PFSK-1 (cell line): Measurements from ENCODE around the gene CYTL1.

Source experiments
- FOXP2 ChIP-seq: optimal IDR thresholded peaks from 2 replicates; pipeline ENCODE3; 2011; ENCODE audit warnings: borderline replicate concordance, control low read depth, inconsistent platforms; ENCODE audit not compliant: insufficient read depth; ENCODE audit errors: extremely low read length, extremely low read depth
- POLR2AphosphoS5 ChIP-seq: IDR thresholded peaks from 2 replicates; pipeline ENCODE4 v1.6.1; 2012; ENCODE audit warnings: low read depth, mild to moderate bottlenecking, control low read depth, low read length, moderate library complexity
- SIN3A ChIP-seq: IDR thresholded peaks from 2 replicates; pipeline ENCODE4 v1.6.1; 2012; ENCODE audit warnings: mild to moderate bottlenecking, low read length, moderate library complexity, borderline replicate concordance; ENCODE audit not compliant: insufficient read depth
- TAF1 ChIP-seq: IDR thresholded peaks from 2 replicates; pipeline ENCODE4 v1.6.1; 2012; ENCODE audit warnings: low read length, control low read depth, borderline replicate concordance; ENCODE audit not compliant: insufficient read depth
- TF ChIP-seq, protein P1 (sequence below), 2 experiments: IDR thresholded peaks; 2 replicates each; pipeline versions ENCODE4 v1.6.1 to v1.8.0; 2011 to 2012; ENCODE audit warnings: low read depth in 2 of 2, low read length in 2 of 2, control low read depth in 1 of 2, inconsistent platforms in 1 of 2, mild to moderate bottlenecking in 1 of 2, moderate library complexity in 1 of 2; ENCODE audit not compliant: insufficient read depth in 1 of 2

The CYTL1 gene

GRCh38 chr4:5040856-5041620, 21.8 kb upstream of the CYTL1 start:
- TF ChIP-seq TAF1: no peak
- TF ChIP-seq, protein P1, sequence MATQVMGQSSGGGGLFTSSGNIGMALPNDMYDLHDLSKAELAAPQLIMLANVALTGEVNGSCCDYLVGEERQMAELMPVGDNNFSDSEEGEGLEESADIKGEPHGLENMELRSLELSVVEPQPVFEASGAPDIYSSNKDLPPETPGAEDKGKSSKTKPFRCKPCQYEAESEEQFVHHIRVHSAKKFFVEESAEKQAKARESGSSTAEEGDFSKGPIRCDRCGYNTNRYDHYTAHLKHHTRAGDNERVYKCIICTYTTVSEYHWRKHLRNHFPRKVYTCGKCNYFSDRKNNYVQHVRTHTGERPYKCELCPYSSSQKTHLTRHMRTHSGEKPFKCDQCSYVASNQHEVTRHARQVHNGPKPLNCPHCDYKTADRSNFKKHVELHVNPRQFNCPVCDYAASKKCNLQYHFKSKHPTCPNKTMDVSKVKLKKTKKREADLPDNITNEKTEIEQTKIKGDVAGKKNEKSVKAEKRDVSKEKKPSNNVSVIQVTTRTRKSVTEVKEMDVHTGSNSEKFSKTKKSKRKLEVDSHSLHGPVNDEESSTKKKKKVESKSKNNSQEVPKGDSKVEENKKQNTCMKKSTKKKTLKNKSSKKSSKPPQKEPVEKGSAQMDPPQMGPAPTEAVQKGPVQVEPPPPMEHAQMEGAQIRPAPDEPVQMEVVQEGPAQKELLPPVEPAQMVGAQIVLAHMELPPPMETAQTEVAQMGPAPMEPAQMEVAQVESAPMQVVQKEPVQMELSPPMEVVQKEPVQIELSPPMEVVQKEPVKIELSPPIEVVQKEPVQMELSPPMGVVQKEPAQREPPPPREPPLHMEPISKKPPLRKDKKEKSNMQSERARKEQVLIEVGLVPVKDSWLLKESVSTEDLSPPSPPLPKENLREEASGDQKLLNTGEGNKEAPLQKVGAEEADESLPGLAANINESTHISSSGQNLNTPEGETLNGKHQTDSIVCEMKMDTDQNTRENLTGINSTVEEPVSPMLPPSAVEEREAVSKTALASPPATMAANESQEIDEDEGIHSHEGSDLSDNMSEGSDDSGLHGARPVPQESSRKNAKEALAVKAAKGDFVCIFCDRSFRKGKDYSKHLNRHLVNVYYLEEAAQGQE (IDR thresholded peaks at IDR 0.05; ENCODE audit: insufficient read depth in 1 of 2, low read depth in 2 of 2, low read length in 2 of 2): no peak
- no peak for TF ChIP-seq SIN3A
- TF ChIP-seq POLR2AphosphoS5: no peak
- TF ChIP-seq FOXP2: no peak

DNA sequence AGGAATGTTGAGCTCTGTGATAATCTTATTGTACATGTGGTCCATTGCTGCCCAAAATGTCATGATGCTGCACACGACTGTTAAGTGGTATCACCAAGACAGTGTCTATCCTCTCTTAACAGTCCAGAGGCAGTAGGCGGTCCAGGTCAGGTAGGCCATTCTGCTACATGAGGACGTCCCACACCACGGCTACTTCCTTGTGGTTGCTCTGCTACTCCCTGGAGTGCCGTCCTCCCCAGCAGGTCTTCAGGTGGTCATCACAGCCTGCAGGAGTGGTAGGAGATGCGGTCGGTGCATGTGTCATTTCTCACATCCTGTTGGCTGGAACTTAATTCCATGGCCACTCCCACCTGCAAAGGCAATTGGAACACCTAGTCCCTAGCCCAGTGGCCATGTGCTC, 20.5 kb upstream of the CYTL1 start:
- TF ChIP-seq, protein P1 (IDR thresholded peaks at IDR 0.05; ENCODE audit: insufficient read depth in 1 of 2, low read depth in 2 of 2, low read length in 2 of 2): no peak
- TF ChIP-seq POLR2AphosphoS5 (no peak), FOXP2 (no peak), TAF1 (no peak), SIN3A (no peak)

DNA sequence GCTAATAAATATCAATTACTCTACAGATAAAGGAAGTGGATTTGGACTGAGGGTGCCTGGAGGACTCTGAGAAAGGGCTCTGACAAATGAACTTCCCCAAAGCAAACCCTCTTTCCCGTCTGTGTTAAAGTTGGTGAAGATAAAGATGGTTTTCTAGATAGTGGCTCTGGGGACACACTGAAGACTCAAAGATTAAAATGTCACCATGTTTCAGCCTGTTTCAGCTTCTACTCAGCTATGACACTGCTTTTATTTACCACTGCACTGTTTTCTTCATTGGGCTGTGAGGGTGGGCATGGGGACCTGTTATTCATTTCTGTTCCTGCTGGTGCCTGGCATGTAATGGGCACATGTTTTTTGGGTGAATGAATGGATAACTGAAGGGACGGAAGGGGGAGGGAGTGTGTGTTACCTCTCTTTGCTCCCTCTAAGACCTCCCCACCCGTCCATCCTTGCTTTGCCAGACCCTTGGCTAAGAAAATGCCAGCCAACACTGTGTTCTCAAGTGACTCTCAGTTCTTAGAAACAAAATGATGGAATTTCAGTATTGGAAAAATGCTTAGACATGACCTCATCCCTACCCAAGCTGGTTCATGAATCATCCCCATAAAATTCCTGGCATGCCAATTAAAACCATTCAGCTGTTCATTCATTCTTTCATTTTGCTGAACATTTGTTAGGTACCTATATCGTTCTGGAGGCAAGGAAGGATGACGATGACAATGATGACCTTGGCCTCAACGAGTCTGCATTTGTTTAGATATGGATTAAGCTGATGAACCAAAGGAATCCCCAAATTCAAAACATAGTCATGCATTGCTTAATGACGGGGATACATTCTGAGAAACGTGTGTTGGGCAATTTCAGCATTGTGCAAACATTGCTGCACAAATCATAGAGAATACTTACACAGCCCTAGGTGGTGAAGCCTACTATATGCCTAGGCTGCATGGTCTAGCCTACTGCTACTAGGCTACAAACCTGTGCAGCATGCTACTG, 18.6 kb upstream of the CYTL1 start:
- TF ChIP-seq FOXP2 (no peak), POLR2AphosphoS5 (no peak), SIN3A (no peak), TAF1 (no peak)
- TF ChIP-seq, protein P1 (IDR thresholded peaks at IDR 0.05; ENCODE audit: insufficient read depth in 1 of 2, low read depth in 2 of 2, low read length in 2 of 2): no peak

- no peak for TF ChIP-seq TAF1
- no peak for TF ChIP-seq FOXP2
- TF ChIP-seq, protein P1 (IDR thresholded peaks at IDR 0.05; ENCODE audit: insufficient read depth in 1 of 2, low read depth in 2 of 2, low read length in 2 of 2): no peak
- TF ChIP-seq POLR2AphosphoS5: no peak
These were observed 17.0 kb upstream of the CYTL1 start for GRCh38 chr4:5036239-5036638.
